GM18861 (cell line): ENCODE data around the gene DCLK2.

Experiments
- ATAC-seq: cut with Tn5 transposase; IDR thresholded peaks from one replicate; pipeline ENCODE4 v1.9.1; 2021; ENCODE audit not compliant: unreplicated experiment

DCLK2 gene

GRCh38 chr4:150068300-150068960 is 9.8 kb upstream of the DCLK2 start:
- no peak for ATAC-seq

DNA sequence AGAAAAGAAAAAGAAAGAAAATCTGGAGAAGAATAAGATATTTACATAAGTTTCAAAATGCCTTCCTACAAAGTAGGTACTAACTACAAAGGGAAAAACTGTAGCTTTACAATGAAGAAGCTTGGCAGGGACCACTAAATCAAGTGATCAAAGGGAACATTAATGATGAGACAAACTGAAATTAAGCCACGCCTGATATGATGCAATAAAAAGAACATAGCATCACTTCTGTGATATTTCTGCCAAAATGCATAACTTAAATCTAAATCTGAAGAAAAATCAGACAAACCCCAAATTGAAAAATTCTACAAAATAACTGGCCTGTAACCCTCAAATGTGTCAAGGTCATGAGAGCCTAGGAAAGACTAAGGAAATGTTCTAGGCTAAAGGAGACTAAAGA is 8.9 kb upstream of the DCLK2 start:
- ATAC-seq, result no peak

DNA sequence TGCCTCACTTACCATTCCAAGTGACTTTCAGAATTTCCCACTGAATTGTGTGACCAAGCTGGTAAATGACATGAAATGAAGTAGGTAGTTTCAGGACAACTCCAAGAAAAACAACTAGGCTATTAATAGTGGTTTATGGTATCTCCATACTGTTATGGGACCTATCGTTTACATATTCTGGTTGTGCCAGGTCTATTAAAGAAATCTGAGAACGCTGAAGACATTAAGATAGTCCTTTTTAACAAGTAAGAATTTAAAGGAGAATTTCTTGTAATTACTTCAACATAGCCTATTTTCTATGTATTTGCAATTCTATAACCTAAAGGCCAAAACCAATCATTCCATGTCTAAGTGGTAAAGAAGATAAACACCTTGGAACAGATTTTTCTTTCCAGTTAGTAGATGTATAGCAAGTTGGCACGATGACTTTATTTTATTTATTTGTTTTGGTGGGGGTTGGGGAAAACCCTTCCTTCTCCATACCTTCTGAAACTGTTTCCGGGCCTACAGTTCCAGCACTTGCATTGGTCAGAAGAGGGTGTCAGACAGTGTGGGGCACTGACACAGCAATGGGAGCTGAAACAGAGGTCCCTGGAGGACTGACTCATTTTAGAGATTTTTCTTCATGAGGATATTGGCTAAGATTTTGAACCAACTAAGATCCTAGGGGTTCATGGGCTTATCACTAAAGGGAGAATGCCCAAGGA is 7.6 kb upstream of the DCLK2 start:
- no peak for ATAC-seq

GRCh38 chr4:150072471-150072870 is 5.8 kb upstream of the DCLK2 start:
- ATAC-seq, result no peak

DNA sequence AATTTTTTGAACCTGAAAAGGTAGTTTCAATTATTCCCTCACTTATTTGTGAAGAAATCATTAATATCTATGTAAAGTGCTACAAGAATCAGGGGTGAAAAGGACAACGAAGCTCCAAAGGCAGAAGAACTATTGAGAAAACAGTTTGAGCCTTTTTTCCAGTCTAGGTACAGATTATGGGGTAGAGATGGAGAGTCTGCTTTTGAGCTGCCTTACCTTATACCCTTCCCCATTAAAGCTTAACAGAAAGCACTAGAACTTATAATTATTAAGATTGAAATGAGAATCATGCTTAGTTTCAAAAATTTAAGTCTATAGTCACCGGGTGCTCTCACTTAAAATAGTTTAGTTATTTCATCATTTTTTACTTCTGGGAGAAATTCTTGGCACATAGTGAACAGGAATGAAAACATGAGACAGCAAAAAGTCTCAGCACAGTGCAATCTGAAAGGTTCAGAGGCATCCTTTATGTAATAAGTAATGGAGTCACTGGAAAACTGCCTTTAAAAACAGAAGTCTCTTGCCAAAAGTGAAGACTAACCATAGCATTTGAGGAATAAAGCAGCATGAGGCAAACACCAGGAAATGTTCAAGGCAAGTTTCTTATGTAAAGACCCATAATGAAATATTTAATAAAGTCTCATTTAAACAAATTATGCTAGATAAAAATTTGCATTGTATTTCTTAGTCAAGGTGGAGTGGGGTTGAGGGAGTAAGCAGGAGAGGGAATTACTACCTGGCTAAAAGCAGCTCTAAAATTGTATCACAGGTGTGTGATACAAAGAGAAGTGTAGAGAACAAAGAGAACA is 5.1 kb upstream of the DCLK2 start:
- no peak for ATAC-seq

- no peak for ATAC-seq
Observed at GRCh38 chr4:150074064-150074463, 4.2 kb upstream of the DCLK2 start.

GRCh38 chr4:150078579-150079080 is 385 bp downstream of the DCLK2 start:
- ATAC-seq, result no peak

DNA sequence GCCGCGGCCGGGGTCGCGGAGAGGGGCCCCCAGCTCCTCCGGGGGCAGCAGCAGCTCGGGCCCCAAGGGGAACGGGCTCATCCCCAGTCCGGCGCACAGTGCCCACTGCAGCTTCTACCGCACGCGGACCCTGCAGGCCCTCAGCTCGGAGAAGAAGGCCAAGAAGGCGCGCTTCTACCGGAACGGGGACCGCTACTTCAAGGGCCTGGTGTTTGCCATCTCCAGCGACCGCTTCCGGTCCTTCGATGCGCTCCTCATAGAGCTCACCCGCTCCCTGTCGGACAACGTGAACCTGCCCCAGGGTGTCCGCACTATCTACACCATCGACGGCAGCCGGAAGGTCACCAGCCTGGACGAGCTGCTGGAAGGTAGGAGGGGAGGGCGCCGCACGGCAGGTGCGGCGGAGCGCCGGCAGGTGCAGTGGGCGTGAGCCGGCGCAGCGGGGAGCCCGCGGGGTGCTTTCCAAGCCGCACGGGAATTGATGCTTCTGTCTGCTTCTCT is 886 bp downstream of the DCLK2 start:
- no peak for ATAC-seq

DNA sequence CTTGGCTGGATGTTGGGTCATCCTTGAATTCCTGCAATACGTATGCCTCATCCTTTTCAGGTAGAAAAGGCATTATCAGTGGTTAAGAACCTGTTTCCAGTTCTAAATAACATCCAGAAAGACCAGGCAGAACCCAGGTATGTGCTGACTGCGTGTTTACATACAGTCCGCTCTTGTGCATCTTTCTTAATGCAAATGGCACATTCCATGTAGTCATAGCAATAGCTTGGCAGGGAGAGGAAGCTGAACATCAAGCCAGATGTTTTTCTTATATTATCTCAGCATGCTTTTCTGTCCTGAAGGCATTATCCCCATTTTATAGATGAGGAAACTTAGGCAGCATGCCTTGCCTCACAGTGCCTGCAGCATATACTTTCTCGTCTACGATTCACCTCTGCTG is 2.1 kb downstream of the DCLK2 start:
- ATAC-seq, result no peak

- ATAC-seq, result no peak
Observed at GRCh38 chr4:150080875-150081274, 2.6 kb downstream of the DCLK2 start.

DNA sequence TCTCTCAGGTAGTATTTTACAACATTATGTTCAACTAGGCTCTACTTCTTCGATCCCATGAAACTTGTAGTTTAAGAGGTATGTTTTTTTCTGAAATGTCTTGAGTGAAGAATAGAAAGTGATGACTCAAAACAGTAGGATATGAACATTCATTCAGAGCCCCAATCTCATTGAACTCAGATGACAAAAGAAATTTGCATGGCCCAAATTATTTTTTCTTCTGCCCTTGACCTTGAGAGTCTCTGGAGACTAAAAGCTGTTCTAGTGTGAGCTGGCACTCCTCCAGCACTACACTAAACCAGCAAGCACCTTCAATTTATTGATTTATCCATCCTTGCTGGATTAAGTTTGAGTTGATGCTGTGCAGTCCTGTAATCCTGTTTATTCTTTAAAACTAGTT is 4.0 kb downstream of the DCLK2 start:
- ATAC-seq, result peak; percentile 95

- no peak for ATAC-seq
Observed at GRCh38 chr4:150087006-150087405, 8.8 kb downstream of the DCLK2 start.

- ATAC-seq, result no peak
Observed at GRCh38 chr4:150089732-150090131, 11.5 kb downstream of the DCLK2 start.

- ATAC-seq, result no peak
Observed at GRCh38 chr4:150090836-150091235, 12.6 kb downstream of the DCLK2 start.

GRCh38 chr4:150094676-150095075 is 16.4 kb downstream of the DCLK2 start:
- no peak for ATAC-seq

GRCh38 chr4:150096625-150097024 is 18.4 kb downstream of the DCLK2 start:
- no peak for ATAC-seq

- ATAC-seq, result no peak
Observed at GRCh38 chr4:150098214-150098613, 20.0 kb downstream of the DCLK2 start.

DNA sequence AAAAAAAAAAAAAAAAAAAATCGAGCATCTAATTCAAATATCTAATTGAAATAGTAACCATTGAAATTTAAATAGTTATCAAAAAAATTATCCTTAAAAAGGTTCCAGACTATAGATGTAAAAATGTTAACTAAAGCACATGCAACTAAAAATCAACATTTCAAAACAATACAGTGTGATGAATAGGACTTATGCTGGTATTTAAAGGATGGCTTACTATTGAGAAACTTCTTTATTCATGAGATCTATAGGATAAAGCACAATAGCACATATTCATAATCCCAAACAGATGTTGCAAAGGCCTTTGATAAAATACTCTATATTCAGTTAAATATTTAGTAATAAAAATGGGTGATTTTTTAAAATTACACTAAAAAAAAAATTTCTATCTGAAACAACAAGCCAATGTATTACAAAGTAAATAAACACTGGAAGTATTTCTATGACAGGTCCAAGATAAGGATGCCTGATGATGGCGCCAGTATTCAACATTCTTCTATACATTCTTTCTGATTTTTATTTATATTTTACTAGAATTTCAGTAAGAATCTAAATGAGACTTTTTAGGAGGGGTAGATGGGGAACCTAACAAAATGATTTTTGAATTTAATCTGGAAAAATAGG is 26.3 kb downstream of the DCLK2 start:
- no peak for ATAC-seq

DNA sequence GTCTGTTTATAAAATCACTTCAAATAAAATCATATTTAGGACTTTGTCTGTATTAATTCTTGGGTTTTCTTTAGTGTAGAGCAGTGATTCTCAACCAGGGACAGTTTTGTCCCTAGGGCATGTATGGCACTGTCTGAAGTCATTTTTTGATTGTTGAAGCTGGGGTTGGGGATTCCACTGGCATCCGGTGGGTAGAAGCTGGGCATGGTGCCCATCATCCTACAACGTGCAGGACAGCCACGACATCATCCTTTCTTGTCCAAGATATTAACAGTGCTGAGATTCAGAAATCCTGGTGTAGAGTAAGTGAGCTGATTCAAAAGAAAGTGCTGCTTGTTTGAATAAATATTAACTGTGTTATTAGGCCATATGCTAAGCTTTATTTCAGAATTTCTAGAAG is 28.6 kb downstream of the DCLK2 start:
- no peak for ATAC-seq

DNA sequence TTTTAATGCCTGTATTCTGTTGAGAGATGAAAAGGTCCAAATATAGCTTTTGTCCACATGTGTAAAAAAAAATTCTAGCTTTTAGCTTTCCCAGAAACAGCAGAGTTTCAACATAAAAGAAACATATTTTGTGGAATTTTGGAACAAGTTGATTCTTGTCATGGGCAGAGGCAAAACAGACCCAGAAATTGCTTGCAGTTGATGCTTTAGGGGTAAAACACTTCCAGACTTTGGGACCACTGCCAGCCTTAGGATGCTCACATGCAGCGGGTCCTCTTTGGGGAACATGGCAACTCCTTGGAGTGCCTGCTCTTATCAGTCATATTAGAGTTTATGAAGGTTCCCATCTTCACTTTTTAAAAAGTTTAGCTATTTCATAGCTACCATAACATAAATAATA is 30.4 kb downstream of the DCLK2 start:
- ATAC-seq, result no peak

DNA sequence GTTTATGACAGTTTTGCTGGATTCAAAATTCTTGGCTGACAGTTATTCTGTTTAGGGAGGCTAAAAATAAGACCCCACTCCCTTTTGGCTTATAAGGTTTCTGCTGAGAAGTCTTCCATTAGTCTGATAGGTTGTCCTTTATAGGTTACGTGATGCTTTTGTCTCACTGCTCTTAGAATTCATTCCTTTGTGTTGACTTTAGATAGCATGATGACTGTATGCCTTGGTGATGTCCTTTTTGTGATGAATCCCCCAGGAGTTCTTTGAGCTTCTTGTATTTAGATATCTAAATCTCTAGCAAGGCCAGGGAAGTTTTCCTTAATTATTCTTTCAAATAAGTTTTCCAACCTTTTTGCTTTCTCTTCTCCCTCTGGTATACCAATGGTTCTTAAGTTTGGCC is 36.4 kb downstream of the DCLK2 start:
- ATAC-seq, result no peak
